Measurements from ENCODE around the gene NR6A1.

Gene NR6A1

DNA sequence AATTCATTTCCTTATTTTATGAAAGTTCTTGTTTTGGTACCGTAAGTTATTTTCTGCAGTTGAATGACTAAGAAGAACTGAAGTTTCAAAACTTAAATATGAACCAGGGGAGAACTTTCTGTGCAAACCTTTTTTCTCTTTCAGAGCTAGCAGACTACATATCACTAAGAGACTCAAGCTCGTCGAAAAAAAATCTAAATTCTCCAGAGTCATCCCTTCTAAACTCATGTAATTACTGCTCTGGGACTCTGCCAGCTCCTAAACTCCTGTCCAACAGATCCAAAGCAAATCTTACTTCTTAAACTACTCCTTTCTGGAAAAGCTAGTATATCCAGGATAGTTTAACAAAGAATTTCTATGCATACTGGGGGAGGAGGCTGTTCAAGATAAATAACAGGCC is 176.9 kb downstream of the NR6A1 start:
- no peak overlapping the region for H3K4me3 ChIP-seq (ENCODE audit: low read depth, low read length)
- TF ChIP-seq, protein P1, sequence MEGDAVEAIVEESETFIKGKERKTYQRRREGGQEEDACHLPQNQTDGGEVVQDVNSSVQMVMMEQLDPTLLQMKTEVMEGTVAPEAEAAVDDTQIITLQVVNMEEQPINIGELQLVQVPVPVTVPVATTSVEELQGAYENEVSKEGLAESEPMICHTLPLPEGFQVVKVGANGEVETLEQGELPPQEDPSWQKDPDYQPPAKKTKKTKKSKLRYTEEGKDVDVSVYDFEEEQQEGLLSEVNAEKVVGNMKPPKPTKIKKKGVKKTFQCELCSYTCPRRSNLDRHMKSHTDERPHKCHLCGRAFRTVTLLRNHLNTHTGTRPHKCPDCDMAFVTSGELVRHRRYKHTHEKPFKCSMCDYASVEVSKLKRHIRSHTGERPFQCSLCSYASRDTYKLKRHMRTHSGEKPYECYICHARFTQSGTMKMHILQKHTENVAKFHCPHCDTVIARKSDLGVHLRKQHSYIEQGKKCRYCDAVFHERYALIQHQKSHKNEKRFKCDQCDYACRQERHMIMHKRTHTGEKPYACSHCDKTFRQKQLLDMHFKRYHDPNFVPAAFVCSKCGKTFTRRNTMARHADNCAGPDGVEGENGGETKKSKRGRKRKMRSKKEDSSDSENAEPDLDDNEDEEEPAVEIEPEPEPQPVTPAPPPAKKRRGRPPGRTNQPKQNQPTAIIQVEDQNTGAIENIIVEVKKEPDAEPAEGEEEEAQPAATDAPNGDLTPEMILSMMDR (IDR thresholded peaks at IDR 0.05; ENCODE audit: low read depth, low read length): no peak

GRCh38 chr9:124593651-124594058 is 177.5 kb downstream of the NR6A1 start:
- TF ChIP-seq, protein P1 (IDR thresholded peaks at IDR 0.05; ENCODE audit: low read depth, low read length): no peak
- no peak overlapping the region for H3K4me3 ChIP-seq (ENCODE audit: low read depth, low read length)

DNA sequence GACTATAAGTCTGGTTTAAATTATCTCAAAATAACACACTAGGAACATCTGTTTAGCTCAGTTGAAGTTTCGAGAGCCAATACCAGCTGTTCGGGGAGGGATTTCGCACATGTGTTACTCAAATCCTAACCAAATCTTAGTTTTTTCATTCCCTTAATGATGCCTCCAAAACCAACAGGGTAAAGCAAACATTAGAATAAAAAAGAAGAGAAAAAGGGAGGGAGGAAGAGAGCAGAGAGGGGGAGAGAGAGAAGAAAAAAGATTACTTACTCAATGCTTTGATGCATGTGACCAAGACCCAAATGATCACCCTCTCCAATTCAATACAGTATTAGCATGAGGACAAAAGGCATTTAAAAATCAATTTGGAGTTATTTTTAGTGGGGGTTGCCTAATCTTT is 177.9 kb downstream of the NR6A1 start:
- TF ChIP-seq, protein P1 (IDR thresholded peaks at IDR 0.05; ENCODE audit: low read depth, low read length): no peak
- H3K4me3 ChIP-seq (ENCODE audit: low read depth, low read length): no peak overlapping the region

GRCh38 chr9:124590889-124591641 is 180.0 kb downstream of the NR6A1 start:
- TF ChIP-seq, protein P1 (IDR thresholded peaks at IDR 0.05; ENCODE audit: low read depth, low read length): no peak
- no peak overlapping the region for H3K4me3 ChIP-seq (ENCODE audit: low read depth, low read length)

DNA sequence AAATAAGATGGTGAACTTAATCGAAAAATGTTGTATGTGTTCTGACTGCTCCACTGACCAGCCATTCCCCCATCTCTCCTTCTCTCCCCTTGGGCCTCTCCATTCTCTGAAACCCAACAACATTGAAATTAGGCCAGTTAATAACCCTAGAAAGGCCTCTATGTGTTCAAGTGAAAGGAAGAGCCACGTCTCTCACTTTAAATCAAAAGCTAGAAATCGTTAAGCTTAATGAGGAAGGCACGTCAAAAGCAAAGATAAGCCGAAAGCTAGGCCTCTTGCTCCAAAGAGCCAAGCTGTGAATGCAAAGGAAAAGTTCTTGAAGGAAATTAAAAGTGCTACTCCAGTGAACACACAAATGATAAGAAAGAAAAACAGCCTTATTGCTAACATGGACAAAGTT is 186.5 kb downstream of the NR6A1 start:
- no peak overlapping the region for H3K4me3 ChIP-seq (ENCODE audit: low read depth, low read length)

GRCh38 chr9:124583134-124583533 is 188.0 kb downstream of the NR6A1 start:
- TF ChIP-seq, protein P1 (IDR thresholded peaks at IDR 0.05; ENCODE audit: low read depth, low read length): no peak
- H3K4me3 ChIP-seq (ENCODE audit: low read depth, low read length): no peak overlapping the region

More for the DNA sequence above, 186.5 kb downstream of the NR6A1 start:
- TF ChIP-seq, protein P1 (IDR thresholded peaks at IDR 0.05; ENCODE audit: low read depth, low read length): no peak

- H3K4me3 ChIP-seq (ENCODE audit: low read depth, low read length): no peak overlapping the region
- TF ChIP-seq, protein P1 (IDR thresholded peaks at IDR 0.05; ENCODE audit: low read depth, low read length): no peak
Measured at GRCh38 chr9:124580186-124580585, 190.9 kb downstream of the NR6A1 start.
